DMS79 (cell line): ENCODE results near the gene HPSE2.
"Not testable (repeated sequence)": the region's sequence is repeated elsewhere in the genome, so short reads cannot be mapped to it uniquely, and the experiment has no call there.

Source experiments
- DNase-seq: peaks from one replicate; lab custom pipeline; 2025; lab: John Stamatoyannopoulos, UW

The HPSE2 gene

DNA sequence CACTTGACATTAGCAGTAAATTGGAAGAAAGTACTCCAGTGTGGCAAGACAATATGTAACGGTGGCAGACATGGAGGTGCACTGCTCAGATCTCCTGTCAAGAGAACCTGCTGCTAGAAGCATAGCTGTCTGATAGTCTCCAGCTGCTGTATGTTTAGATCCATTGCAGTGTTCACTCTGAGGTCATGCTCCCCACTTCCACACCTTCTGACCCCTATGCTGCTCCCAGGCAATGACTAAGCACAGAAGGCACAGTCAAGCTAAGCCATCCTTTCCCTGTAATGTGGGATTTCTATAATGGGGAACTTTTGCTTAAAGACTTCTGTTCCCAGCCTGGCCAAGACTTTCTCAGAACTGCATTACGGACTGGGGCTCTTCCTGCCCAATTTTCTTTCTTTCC, 315.8 kb downstream of the HPSE2 start:
- no peak for DNase-seq

DNA sequence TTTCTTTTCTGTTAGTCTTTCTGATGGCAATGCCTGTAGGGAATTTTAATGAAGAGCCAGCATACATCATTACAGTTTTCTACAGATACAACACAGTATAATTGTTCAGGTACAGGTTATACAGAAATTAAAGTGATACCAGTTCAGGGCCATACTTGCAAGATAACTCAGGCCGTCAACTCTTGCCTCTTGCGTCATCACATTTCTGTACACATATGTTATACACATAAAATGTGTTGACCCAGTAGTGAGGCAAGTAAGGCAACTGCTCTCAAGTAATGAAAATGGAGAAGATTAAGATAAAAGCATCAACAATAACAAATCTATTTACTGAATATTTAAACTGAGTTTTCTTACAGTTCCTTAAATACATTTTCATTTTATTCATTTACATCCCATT, 317.8 kb downstream of the HPSE2 start:
- no peak for DNase-seq

DNA sequence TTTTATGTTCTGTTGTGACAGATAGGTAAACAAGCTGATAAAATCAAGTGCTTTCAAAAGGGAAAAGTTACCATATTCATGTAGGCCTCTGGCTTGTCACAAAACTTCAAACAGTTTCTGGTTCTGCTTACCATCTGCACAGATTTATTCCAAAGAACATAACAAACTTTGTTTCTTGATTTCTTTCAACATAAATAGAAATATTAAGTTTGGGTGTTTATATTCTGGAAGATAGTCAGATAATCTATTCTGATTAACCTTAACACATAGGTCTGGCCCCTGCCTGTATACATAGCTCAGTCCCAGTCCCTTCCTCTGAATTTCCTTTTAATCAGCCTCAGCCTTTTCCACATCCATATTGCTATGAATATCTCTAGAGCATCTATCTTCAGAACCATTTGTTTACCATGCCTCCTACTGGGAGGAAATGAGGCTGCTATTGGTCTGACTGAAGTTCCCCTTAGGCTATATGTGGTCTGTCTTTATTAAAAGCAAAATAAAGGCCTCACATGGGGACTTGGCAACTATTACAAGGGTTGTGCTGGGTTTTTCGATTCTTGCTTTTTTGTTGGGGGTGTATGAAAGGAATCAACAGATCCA, 319.0 kb downstream of the HPSE2 start:
- no peak for DNase-seq

GRCh38 chr10:98915911-98916310, 319.7 kb downstream of the HPSE2 start:
- DNase-seq = no peak

DNA sequence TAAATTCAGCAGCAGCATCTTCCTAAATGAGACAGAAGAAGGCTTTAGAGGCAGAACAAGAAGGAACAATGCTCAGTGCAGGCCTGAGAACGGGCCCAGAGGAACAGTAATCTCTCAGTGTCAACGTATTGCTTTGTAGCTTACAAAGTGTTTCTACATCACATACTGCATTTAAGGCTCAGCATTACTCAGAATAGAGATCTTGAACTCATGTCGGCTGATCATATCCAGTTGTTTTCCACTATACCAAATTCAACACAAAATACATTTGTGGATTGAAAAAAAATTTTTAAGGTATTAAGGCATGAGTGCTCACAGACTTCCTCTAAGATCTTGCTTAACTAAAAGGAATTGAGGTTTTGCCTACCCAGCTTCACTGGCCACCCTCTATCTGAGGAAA, 325.1 kb downstream of the HPSE2 start:
- no peak for DNase-seq

DNA sequence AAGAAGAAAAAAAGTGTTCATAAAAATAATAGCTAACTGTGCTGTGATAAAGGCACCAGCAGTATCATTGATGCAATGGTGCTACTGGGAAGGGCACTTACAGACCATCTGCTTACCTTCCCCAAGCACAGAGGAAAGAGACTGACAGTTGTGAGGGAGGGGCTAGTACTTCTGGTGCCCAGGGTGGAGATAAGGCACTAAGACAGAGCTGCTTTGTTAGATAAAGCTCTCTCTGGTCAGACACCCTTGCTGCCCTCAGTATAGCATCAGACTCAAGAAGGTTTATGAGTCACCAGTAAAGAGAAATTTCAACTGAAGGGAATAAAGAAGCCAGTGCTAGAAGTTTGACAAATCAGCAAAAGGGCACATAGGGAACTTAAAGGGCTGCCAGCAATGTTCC, 325.6 kb downstream of the HPSE2 start:
- no peak for DNase-seq

DNA sequence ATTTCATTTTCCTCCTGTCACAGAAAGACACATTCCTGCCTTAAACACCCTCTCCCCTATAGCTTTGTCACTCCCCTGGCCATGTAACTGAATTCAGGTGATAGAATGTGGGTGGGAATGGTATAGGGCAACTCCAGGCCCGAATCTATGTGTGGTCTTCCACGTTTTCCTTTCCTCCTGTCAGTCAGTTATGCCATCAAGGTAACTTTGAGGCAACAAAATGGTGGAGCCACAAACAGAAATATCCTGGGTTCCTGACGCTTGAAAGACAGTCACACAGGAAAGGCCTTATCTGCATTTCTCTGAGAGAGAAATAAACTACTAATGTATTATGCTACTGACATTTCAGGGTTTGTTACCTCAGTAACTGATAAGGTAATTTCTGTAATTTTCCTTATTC, 326.8 kb downstream of the HPSE2 start:
- no peak for DNase-seq

DNA sequence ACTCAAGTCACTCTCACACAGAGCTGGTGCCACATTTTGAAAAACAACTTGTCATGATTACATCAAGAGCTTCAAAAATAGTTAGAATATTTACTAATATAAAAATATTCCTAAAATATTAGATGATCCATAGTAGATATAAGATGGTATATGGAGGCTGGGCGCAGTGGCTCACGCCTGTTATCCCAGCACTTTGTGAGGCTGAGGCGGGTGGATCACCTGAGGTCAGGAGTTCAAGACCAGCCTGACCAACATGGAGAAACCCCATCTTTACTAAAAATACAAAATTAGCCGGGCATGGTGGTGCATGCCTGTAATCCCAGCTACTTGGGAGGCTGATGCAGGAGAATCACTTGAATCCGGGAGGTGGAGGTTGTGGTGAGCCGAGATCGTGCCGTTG, 327.4 kb downstream of the HPSE2 start:
- DNase-seq = not testable (repeated sequence)

DNA sequence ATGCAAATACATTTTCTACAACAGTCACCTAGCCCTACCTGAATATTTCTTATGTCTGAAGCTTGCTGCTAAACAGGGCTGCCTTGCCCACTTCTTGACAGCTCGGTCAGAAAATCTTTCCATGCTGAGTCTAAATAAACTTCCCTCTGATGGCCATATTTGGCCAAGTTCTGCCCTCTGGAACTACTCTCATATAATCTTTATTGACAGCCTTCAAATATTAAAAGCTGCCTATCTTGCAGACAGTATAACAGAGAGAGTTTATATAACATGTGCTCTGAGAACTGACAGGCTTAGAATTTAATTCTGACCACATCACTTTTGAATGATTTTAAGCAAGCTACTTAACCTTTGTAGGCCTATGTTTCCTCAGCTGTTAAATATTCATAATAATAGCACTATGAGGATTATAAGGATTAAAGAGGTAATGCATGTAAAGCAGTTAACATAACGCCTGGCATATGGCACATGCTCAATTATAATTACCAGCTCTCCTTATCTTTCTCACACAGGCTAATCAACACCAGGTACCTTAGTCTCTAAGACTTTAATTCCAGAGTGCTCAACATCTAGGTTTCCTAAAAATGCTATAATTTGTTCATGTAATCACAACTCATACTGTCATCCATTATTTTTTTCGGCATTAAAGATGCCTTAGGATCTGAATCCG, 334.1 kb downstream of the HPSE2 start:
- DNase-seq = no peak

- DNase-seq = no peak
These were observed 336.6 kb downstream of the HPSE2 start for GRCh38 chr10:98899018-98899417.

GRCh38 chr10:98892523-98892922, 343.1 kb downstream of the HPSE2 start:
- no peak for DNase-seq

DNA sequence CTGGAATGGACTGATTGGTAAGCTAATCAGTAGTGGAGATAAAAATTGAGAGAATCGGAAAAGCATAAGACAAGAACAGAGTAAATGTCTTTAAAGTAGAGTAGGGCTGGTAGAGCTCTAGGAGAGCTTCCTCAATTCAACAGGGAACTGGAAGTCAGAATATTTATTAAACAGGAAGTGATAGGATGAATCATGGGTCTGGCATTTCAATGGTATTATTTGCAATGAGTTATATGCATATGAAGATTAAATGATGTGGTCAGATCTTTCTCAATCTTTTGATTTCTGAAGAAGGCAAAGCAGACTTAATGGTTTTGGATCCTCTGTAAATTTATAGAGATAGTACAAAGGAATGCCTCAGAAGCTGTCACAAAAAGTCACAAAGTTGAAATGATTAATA, 349.0 kb downstream of the HPSE2 start:
- no peak for DNase-seq

- DNase-seq = no peak
These were observed 350.3 kb downstream of the HPSE2 start for GRCh38 chr10:98885378-98885777.

DNA sequence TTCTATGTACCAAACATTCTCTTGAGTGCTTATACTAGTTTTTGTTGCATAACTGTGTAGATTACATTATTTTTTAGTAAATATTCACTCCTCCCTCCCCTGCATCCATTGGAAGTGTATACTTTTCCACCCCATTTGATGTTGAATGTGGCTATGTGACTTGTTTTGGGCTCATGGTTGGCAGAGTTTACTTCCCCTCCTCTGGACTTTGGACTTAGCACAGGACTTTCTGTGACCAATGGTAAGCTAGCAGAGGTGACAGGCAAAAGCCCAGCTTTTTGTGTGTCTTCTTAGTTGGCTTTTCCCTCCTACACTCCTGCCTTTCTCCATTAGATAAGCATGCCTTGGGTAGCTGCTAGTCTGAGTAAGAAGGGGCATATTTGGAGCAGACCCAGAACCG, 353.9 kb downstream of the HPSE2 start:
- no peak for DNase-seq

DNA sequence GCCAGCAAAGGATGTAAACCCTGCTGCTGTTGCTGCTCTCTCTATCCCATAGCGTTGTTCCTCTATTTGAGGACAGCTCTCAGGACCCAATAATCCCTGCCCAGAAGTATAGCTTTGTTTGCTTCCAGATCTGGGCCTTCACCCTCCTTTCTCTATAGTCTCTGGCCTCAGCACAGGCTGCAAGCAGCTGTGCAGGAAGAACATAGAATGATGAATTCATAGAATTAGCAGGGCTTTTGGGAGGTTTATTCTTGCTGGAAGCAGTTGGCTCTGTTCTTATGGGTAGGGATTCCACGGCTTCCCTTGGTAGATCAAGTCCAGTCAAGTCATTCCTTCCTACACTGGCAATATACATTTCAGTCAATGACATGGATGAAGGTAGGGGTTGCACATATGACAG, 354.7 kb downstream of the HPSE2 start:
- no peak for DNase-seq

DNA sequence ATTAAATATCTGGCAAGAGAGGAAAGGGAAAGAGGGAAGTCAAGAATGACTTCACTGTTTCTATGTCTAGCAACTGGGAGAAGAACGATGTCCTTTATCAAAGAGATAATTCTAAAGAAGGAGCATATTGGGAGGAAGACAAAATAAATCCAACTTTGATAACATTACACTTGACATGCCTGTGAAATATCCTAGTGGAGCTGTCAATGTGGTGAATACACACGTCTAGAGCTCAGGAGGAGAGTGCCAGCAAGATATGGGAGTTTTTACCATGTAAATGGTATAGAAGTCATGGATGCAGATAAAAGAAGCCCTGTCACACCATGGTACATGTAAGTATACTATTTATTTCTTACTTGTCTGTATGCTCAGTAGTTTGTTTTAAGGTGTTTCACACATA, 356.7 kb downstream of the HPSE2 start:
- DNase-seq = no peak

DNA sequence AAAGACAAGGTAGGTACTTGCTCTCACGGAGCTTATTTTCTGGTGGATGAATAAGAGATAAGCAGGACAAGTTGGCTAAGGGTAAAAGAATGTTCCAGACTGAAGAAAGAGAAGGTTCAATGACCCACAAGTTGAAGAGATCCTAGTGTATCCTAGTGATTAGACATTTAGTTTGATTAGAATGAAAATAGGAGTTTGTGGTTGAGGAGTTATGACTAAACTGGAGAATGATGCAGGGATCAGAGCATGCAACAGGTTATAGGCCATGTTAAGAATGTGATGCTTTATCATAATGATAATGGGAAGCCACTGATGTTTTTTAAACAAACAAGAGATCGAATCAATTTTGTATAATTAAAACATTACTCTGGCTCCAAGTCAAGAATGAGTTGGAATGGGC, 357.2 kb downstream of the HPSE2 start:
- DNase-seq = no peak

DNA sequence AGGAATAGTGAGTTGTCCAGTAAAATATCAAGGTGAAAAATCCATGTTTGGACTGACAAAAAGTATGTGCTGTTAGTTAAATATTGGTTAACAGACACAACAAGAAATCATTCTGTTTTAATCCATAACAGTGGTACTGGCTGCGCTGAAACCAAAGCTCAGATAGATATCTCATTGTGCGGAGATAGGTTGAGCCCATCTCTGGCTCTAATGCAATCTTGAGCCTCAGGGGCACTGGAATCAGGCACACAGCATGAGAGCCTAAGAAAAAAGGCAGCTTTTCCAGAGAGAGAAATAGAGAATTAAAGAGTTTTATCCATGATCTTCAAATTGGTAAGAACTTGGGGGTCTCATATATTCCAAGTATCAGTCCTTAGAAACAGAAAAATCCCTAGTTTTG, 373.7 kb downstream of the HPSE2 start:
- DNase-seq = no peak

DNA sequence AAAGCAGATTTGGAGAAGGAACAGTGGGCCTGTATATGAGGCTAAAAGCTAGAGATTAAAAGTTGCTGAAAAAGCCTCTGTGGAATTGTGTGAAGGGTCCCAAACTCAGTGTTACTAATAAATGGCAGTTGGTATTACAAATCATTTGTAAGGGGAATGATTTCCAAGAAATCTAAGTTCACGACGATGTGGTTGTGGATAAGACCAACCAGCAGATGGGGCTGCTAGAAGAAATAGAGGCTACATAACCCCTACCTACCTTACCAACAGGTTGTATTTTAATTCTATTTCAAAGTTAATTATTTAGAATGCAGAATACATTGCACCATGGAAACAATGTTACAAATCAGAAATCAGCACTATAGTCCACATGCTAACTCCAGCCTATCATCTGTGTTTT, 377.1 kb downstream of the HPSE2 start:
- DNase-seq = no peak

DNA sequence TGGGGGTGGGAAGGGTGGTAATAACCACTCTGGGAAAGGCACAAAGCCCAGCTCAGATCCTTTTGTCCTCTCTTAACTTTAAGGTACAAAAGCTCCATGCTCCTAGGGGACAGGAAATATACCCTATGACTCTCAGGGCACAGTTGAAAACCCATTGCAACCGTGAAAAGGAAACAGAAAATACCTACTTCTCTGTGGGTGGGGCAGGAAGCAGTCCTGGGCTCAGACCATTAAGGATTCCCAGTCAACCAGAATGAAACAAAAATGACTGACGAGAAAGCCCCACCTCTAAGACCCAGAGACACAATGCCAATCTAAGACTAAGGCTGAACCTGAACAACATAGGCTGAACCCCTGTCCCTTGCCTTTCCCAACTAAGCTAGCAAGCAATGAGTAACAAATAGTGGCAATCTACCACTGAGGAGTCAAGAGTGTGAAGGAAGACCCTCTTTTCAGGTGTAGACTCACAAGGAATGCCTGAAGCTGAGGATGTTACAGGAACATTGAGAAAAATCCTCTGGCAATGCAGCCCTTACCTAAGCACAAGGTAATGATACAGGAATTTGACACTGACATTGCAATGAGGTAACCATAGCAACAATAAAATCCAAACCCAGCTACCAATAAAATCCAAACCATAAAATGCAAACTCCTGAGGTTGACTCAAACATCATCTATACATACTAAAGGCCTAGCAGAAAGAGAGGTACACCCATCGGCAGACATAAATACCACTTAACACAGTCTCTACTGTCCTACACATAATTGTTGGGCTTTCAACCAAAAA, 380.1 kb downstream of the HPSE2 start:
- no peak for DNase-seq

- DNase-seq = no peak
These were observed 383.0 kb downstream of the HPSE2 start for GRCh38 chr10:98852686-98853085.

- no peak for DNase-seq
These were observed 387.3 kb downstream of the HPSE2 start for GRCh38 chr10:98848361-98848760.

DNA sequence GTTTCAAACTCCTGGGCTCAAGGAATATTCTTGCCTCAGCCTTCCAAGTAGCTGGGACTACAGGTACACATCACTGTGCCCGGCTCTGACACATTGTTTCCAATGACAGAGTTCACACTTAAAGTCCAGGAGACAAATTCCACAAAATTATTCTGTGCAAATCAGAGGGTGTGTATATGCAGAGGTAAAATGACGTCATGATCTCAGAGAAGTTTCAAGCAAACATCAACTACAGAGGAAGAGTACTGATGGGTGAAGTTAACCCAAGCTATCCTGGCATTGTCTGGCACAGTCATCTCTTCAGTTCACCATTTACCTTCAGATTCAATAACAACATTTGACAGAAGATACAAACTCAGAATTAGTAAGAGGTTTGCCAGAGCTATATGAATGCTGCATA, 388.9 kb downstream of the HPSE2 start:
- DNase-seq = no peak

- no peak for DNase-seq
These were observed 402.1 kb downstream of the HPSE2 start for GRCh38 chr10:98833542-98833941.
